A673 (cell line): ENCODE measurements around the gene APMAP. TPM values are rescaled to one million over a fixed set of nuclear protein-coding genes. Genes with fewer than 3 reads are reported as not detected.

ENCODE experiments used
- BruUV-seq: library from RNA; stranded (reverse); fragments of 400-500 nt; replicated peaks from 2 replicates; lab custom pipeline; 2021; lab: Mats Ljungman, UMichigan
- CTCF ChIA-PET: fragments of 300-600 bp; sonication (Branson Sonifier 250); formaldehyde crosslinking; loops from one replicate; lab custom pipeline; 2022; ENCODE audit warnings: antibody characterized with exemption; lab: Charles Lee
- POLR2A ChIA-PET: fragments of 300-600 bp; sonication (Branson Sonifier 250); formaldehyde crosslinking; loops from one replicate; lab custom pipeline; 2022; ENCODE audit warnings: antibody characterized with exemption; ENCODE audit not compliant: low non-redundant PET; lab: Charles Lee
- DNase-seq: peaks from one replicate; pipeline ENCODE4 v3.0.0-alpha.2; 2015; ENCODE audit warnings: low spot score
- H3K27ac ChIP-seq: fragments of 200-600 bp; sonication (generic); 2 replicates; pipeline ENCODE4 v1.5.1; 2016; ENCODE audit warnings: mixed run types, low read depth, mild to moderate bottlenecking, mixed read lengths, antibody characterized with exemption, low read length; ENCODE audit not compliant: poor library complexity, severe bottlenecking
- H3K27me3 ChIP-seq: fragments of 200-600 bp; sonication (generic); replicated peaks from 2 replicates; pipeline ENCODE4 v1.6.1; 2017; ENCODE audit warnings: mixed run types, low read depth, mild to moderate bottlenecking, mixed read lengths, antibody characterized with exemption, low read length; ENCODE audit not compliant: insufficient read depth, poor library complexity
- H3K36me3 ChIP-seq: fragments of 200-600 bp; sonication (generic); 2 replicates; pipeline ENCODE4 v1.6.1; 2016; ENCODE audit warnings: mixed run types, mild to moderate bottlenecking, mixed read lengths, antibody characterized with exemption, low read length; ENCODE audit not compliant: insufficient read depth, poor library complexity, severe bottlenecking
- H3K4me1 ChIP-seq: fragments of 200-600 bp; sonication (generic); 2 replicates; pipeline ENCODE4 v1.6.1; 2017; ENCODE audit warnings: mixed run types, mild to moderate bottlenecking, mixed read lengths, antibody characterized with exemption, low read length; ENCODE audit not compliant: insufficient read depth, poor library complexity, severe bottlenecking
- H3K4me3 ChIP-seq: fragments of 200-600 bp; sonication (generic); 2 replicates; pipeline ENCODE4 v1.5.1; 2016; ENCODE audit warnings: low read depth, mixed run types, mild to moderate bottlenecking, mixed read lengths, low read length; ENCODE audit not compliant: poor library complexity, severe bottlenecking
- H3K9me3 ChIP-seq: fragments of 200-600 bp; sonication (generic); 2 replicates; pipeline ENCODE4 v1.6.1; 2016; ENCODE audit warnings: mixed run types, low read depth, mild to moderate bottlenecking, mixed read lengths, antibody characterized with exemption, low read length; ENCODE audit not compliant: poor library complexity, severe bottlenecking
- EZH2 ChIP-seq: fragments of 200-600 bp; sonication (generic); IDR thresholded peaks from 2 replicates; pipeline ENCODE4 v1.6.1; 2017; ENCODE audit warnings: borderline replicate concordance, low read depth, mild to moderate bottlenecking, mixed read lengths, antibody characterized with exemption, low read length; ENCODE audit not compliant: poor library complexity, severe bottlenecking
- intact Hi-C: fragments of 100-400 bp; cut with micrococcal nuclease; formaldehyde crosslinking; loops from one replicate; pipeline ENCODE4 v1.10.0; 2022; ENCODE audit not compliant: unreplicated experiment
- total RNA-seq: library from RNA; stranded (reverse); gene quantifications from 2 replicates; pipeline ENCODE4 v1.2.3, GENCODE V29; 2021
- TF ChIP-seq, protein P1 (sequence below): fragments of 300-800, 200-600 bp; sonication (generic); conservative IDR thresholded peaks from 2 replicates; pipeline ENCODE4 v1.5.1; 2017; ENCODE audit warnings: low read depth, mild to moderate bottlenecking, antibody characterized with exemption, low read length, moderate library complexity, mixed read lengths

The APMAP gene
- total RNA-seq, 1 experiment from 2014 or later, result 70.3 TPM

DNA sequence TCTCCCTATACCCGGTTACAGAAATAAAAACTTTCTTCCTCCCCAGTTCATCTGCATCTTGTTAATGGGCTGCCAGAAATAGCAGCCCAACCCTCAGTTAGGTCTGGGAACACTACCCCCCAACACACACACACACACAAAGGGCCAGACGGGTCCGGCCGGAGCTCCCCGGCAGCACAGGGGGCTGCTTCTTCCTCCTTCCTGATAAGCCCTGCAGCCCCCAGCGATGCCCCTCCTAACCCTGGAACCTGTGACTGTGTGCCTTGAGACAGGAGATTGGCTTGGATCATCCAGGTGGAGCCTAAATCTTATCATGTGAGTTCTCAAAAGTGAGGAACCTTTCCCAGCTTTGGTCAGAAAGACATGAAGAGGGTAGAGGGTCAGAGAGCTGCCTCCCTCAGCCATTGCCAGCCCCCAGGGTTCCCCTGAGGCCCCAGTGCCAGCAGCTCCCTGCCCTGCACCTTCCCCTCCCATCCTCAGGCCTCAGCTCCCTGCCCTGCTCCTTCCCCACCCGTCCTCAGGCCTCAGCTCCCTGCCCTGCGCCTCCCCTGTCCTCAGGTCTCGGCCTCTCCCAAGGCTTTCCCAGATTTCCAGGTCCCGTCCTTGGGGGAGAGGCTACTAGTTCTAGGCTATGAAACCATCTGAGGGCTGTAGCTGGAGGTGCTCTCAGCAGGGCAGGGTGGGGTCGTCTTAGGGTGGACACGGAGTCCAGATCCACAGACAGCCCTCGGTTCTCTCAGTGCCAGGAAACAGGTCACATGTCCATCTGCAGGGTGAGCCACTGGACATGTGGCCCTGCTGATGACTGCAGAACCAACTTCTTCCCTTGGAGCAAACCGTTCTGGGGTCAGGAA, 77.9 kb downstream of the APMAP start:
- TF ChIP-seq, protein P1, sequence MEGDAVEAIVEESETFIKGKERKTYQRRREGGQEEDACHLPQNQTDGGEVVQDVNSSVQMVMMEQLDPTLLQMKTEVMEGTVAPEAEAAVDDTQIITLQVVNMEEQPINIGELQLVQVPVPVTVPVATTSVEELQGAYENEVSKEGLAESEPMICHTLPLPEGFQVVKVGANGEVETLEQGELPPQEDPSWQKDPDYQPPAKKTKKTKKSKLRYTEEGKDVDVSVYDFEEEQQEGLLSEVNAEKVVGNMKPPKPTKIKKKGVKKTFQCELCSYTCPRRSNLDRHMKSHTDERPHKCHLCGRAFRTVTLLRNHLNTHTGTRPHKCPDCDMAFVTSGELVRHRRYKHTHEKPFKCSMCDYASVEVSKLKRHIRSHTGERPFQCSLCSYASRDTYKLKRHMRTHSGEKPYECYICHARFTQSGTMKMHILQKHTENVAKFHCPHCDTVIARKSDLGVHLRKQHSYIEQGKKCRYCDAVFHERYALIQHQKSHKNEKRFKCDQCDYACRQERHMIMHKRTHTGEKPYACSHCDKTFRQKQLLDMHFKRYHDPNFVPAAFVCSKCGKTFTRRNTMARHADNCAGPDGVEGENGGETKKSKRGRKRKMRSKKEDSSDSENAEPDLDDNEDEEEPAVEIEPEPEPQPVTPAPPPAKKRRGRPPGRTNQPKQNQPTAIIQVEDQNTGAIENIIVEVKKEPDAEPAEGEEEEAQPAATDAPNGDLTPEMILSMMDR, result no peak
- TF ChIP-seq EZH2, result no peak
- H3K27me3 ChIP-seq, result no peaks in the 10 kb centered on the region
- H3K4me1 ChIP-seq, result peaks cover 15% of the 10 kb centered on the region
- no peak overlapping the region for H3K4me3 ChIP-seq
- H3K36me3 ChIP-seq, result no peaks in the 10 kb centered on the region
- H3K9me3 ChIP-seq, result no peaks in the 10 kb centered on the region
- ChIA-PET CTCF (no interaction called here), POLR2A (no interaction called here)
- intact Hi-C loops, result loop anchor here (5.0 to 10.0 kb wide), 4 partner anchors 132 to 880 kb away; no protein-coding TSS in a partner anchor
- no TSS peak for BruUV-seq
- no peak overlapping the region for H3K27ac ChIP-seq
- no peak for DNase-seq

DNA sequence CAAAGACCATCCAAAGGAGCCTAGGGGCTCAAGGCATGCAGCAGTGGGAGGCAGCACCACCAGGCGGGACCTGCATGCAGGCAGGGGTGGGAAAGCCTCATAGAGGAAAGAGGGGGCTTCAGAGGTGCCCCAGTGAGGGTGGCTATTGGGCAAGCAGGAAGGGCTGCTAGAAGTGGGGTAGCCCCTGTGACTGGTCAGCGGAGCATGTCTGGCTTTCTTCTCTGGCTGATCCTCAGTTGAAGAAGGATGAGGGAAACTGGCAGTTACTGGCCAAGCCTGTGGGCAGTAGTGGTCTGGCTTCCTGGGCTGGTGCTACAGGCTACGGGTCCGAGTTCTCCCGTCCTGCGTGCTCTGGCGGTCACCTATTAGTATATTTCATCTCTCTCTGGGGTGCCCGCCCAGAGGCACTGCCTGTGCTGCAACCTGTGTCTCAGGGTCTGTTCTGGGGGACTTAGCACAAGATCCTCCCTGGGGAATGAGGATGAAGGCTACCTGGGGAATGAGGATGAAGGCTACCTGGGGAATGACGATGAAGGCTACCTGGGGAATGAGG, 79.4 kb downstream of the APMAP start:
- TF ChIP-seq, protein P1, result no peak
- TF ChIP-seq EZH2, result no peak
- intact Hi-C loops, result loop anchor here (10.0 kb wide), 1 partner anchor 878 kb away; no protein-coding TSS in a partner anchor
- DNase-seq, result no peak
- ChIA-PET CTCF (no interaction called here), POLR2A (no interaction called here)
- no peaks in the 10 kb centered on the region for H3K36me3 ChIP-seq
- H3K27me3 ChIP-seq, result no peaks in the 10 kb centered on the region
- no peak overlapping the region for H3K27ac ChIP-seq
- peaks cover 7% of the 10 kb centered on the region for H3K4me1 ChIP-seq
- H3K4me3 ChIP-seq, result no peak overlapping the region
- no TSS peak for BruUV-seq
- no peaks in the 10 kb centered on the region for H3K9me3 ChIP-seq

Other genes with a start within 250 kb of the APMAP start
- gene CST7, start 43.5 kb downstream of the APMAP start, total RNA-seq, result not detected in 2 replicates
- gene ACSS1, start 65.4 kb upstream of the APMAP start, total RNA-seq, result 3.9 and 4.9 TPM in 2 replicates
- gene VSX1, start 89.4 kb upstream of the APMAP start, total RNA-seq, result not detected in 2 replicates
- 50.2 and 53.2 TPM in 2 replicates for gene ENTPD6, start 203.0 kb upstream of the APMAP start, total RNA-seq